Measurements from ENCODE around the gene HTT. TPM values are rescaled to one million over a fixed set of nuclear protein-coding genes. Genes with fewer than 3 reads are reported as not detected.

HTT gene
- total and polyA plus RNA-seq, 8 donors, result 34.5 to 75.9 (median 43.5) TPM

- Histone ChIP-seq H3K4me3 (no peak overlapping the region), H3K9me3 (no peaks in the 10 kb centered on the region), H3K36me3 (peaks cover 0 to 53% of the 10 kb centered on the region in 2 donors), H3K27ac (no peak overlapping the region), H3K27me3 (no peaks in the 10 kb centered on the region), H3K4me1 (no peaks in the 10 kb centered on the region)
- intact Hi-C loops (cut with DNase I), result no loop called here
- TF ChIP-seq CTCF (IDR thresholded peaks at IDR 0.05), result no peak
- ATAC-seq (no peak), DNase-seq (no peak)
Measured at GRCh38 chr4:3243136-3243780, 168.8 kb downstream of the HTT start.

- ATAC-seq, result no peak
- Histone ChIP-seq H3K27me3 (no peaks in the 10 kb centered on the region), H3K9me3 (no peaks in the 10 kb centered on the region), H3K27ac (no peak overlapping the region), H3K4me3 (no peak overlapping the region), H3K36me3 (peaks cover 0 to 46% of the 10 kb centered on the region in 2 donors), H3K4me1 (no peaks in the 10 kb centered on the region)
- intact Hi-C loops (cut with DNase I), result no loop called here
- DNase-seq, result peak in 1 of 4 donors; percentile 53
- TF ChIP-seq CTCF (IDR thresholded peaks at IDR 0.05), result no peak
Measured at GRCh38 chr4:3244002-3244401, 169.5 kb downstream of the HTT start.

- H3K4me1 ChIP-seq, result no peaks in the 10 kb centered on the region
Measured at GRCh38 chr4:3244747-3245146, 170.3 kb downstream of the HTT start.

GRCh38 chr4:3245676-3246075 is 171.2 kb downstream of the HTT start:
- DNase-seq, result no peak
- no peaks in the 10 kb centered on the region for H3K9me3 ChIP-seq
- H3K27ac ChIP-seq, result no peak overlapping the region
- intact Hi-C loops (cut with DNase I), result no loop called here
- no peaks in the 10 kb centered on the region for H3K4me1 ChIP-seq
- H3K36me3 ChIP-seq, result peaks cover 0 to 29% of the 10 kb centered on the region in 2 donors
- no peak overlapping the region for H3K4me3 ChIP-seq
- ATAC-seq, result no peak
- no peak for TF ChIP-seq CTCF (IDR thresholded peaks at IDR 0.05)
- no peaks in the 10 kb centered on the region for H3K27me3 ChIP-seq

More at GRCh38 chr4:3244747-3245146, 170.3 kb downstream of the HTT start:
- H3K4me3 ChIP-seq, result no peak overlapping the region
- H3K36me3 ChIP-seq, result peaks cover 0 to 39% of the 10 kb centered on the region in 2 donors
- TF ChIP-seq CTCF (IDR thresholded peaks at IDR 0.05), result no peak
- no peaks in the 10 kb centered on the region for H3K9me3 ChIP-seq
- no peak overlapping the region for H3K27ac ChIP-seq
- intact Hi-C loops (cut with DNase I), result no loop called here
- ATAC-seq, result no peak
- H3K27me3 ChIP-seq, result no peaks in the 10 kb centered on the region
- DNase-seq, result peak in 1 of 4 donors; percentile 70

- H3K4me1 ChIP-seq, result no peaks in the 10 kb centered on the region
- intact Hi-C loops (cut with DNase I), result no loop called here
- peaks cover 0 to 19% of the 10 kb centered on the region in 2 donors for H3K36me3 ChIP-seq
- H3K4me3 ChIP-seq, result no peak overlapping the region
- DNase-seq (peak in 1 of 4 donors; percentile 50), ATAC-seq (no peak)
- no peaks in the 10 kb centered on the region for H3K27me3 ChIP-seq
- H3K27ac ChIP-seq, result no peak overlapping the region
- no peak for TF ChIP-seq CTCF (IDR thresholded peaks at IDR 0.05)
- H3K9me3 ChIP-seq, result no peaks in the 10 kb centered on the region
Measured at GRCh38 chr4:3246458-3247398, 172.2 kb downstream of the HTT start.

Measured in left lung (tissue), 10 donors.